Common myeloid progenitor, CD34-positive (primary cell): Measurements from ENCODE around the gene FOXP1.
A peak's percentile ranks its signal among the peaks of the same experiment; 100 is the strongest.

ENCODE experiments used
- CTCF ChIA-PET: fragments of 350-600 bp; sonication (Branson Sonifier 250); formaldehyde crosslinking; loops from one replicate; lab custom pipeline; 2021; ENCODE audit warnings: antibody characterized with exemption; lab: Charles Lee
- POLR2A ChIA-PET: fragments of 350-600 bp; sonication (Branson Sonifier 250); formaldehyde crosslinking; loops from one replicate; lab custom pipeline; 2021; ENCODE audit warnings: antibody characterized with exemption; lab: Charles Lee
- DNase-seq, 3 donors: peaks; one replicate each; pipeline versions ENCODE4 v3.0.0 to v3.0.0-alpha.2; 2013
- H3K27ac ChIP-seq, 2 experiments: 1 replicate in 1 of 2; 2 replicates in 1 of 2; pipeline ENCODE4 v1.7.0; 2013; ENCODE audit warnings: inconsistent platforms in 2 of 2, low read length in 2 of 2, mild to moderate bottlenecking in 2 of 2, low read depth in 1 of 2, moderate library complexity in 1 of 2; ENCODE audit not compliant: severe bottlenecking in 2 of 2, insufficient read depth in 1 of 2, poor library complexity in 1 of 2
- H3K27me3 ChIP-seq, 5 experiments: replicated peaks in 2 of 5; 1 replicate in 3 of 5; 2 replicates in 2 of 5; pipeline versions ENCODE4 v1.6.1 to v1.7.0; 2013; ENCODE audit warnings: low read length in 4 of 5, mild to moderate bottlenecking in 2 of 5, moderate library complexity in 2 of 5, inconsistent platforms in 1 of 5; ENCODE audit not compliant: insufficient read depth in 5 of 5, control insufficient read depth in 4 of 5
- H3K36me3 ChIP-seq, 4 experiments: 1 replicate in 2 of 4; 2 replicates in 2 of 4; pipeline versions ENCODE4 v1.6.1 to v1.7.0; 2013; ENCODE audit warnings: low read length in 3 of 4, control low read depth in 1 of 4, mild to moderate bottlenecking in 1 of 4; ENCODE audit not compliant: control insufficient read depth in 4 of 4, insufficient read depth in 4 of 4
- H3K4me1 ChIP-seq, 4 experiments: 1 replicate in 3 of 4; 2 replicates in 1 of 4; pipeline versions ENCODE4 v1.6.1 to v1.7.1; 2013; ENCODE audit warnings: low read length in 3 of 4, mild to moderate bottlenecking in 3 of 4, control low read depth in 1 of 4, inconsistent platforms in 1 of 4, moderate library complexity in 1 of 4; ENCODE audit not compliant: control insufficient read depth in 4 of 4, insufficient read depth in 4 of 4; ENCODE audit errors: control extremely low read depth in 1 of 4
- H3K4me3 ChIP-seq, 7 experiments: 1 replicate in 4 of 7; 2 replicates in 3 of 7; pipeline versions ENCODE4 v1.5.1 to v1.7.0; 2013; ENCODE audit warnings: mild to moderate bottlenecking in 7 of 7, low read length in 6 of 7, moderate library complexity in 6 of 7, inconsistent platforms in 2 of 7, low read depth in 2 of 7, control low read depth in 1 of 7; ENCODE audit not compliant: insufficient read depth in 4 of 7, control insufficient read depth in 1 of 7; ENCODE audit errors: extremely low read depth in 1 of 7
- H3K9me3 ChIP-seq, 5 experiments: 1 replicate in 4 of 5; 2 replicates in 1 of 5; pipeline versions ENCODE4 v1.6.1 to v1.7.1; 2013; ENCODE audit warnings: low read length in 4 of 5, mild to moderate bottlenecking in 2 of 5, inconsistent platforms in 1 of 5, low read depth in 1 of 5, moderate library complexity in 1 of 5; ENCODE audit not compliant: control insufficient read depth in 4 of 5, insufficient read depth in 2 of 5; ENCODE audit errors: control extremely low read depth in 1 of 5
- WGBS: methylation state at CpG from one replicate; pipeline ENCODE4 v1.1.5; 2013; ENCODE audit not compliant: insufficient coverage; 5-methylcytosine and 5-hydroxymethylcytosine counted together

Gene FOXP1

DNA sequence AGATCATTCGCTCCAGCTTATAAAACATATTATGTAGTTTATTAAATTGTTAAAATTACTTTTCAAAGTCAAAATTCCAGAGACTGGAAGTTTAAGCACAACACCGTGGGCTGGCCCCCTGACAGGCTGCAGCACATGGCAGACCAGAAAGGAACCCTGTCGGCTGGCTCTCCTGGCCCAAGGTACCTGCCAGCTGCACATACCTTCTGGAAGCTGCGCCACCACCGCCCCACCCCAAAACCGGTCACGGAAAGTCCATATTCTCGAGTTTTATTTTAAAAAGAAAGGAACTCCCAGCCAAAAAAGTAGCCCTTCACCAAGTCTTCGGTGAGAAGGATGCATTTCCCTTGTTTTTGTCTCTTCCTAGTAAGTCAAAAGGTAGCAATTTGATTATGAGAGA is 94.6 kb downstream of the FOXP1 start:
- ChIA-PET POLR2A (interaction anchor here (1.1 kb wide), 1 partner anchor 8 kb away, joined by 3 read pairs; no protein-coding TSS in a partner anchor), CTCF (interaction anchor here (1.2 to 1.5 kb wide), 2 partner anchors 9 to 61 kb away, joined by 3 to 6 read pairs; no protein-coding TSS in a partner anchor)
- Histone ChIP-seq H3K27ac (no peak overlapping the region), H3K4me3 (no peak overlapping the region), H3K27me3 (no peaks in the 10 kb centered on the region), H3K9me3 (peaks cover 0 to 13% (median 4%) of the 10 kb centered on the region in 5 experiments), H3K36me3 (peaks cover 12 to 41% (median 25%) of the 10 kb centered on the region in 4 experiments), H3K4me1 (peaks cover 8 to 31% (median 16%) of the 10 kb centered on the region in 4 experiments)
- no peak for DNase-seq
- whole genome bisulfite sequencing = 100% methylated on average over 3 of the region's 9 CpGs

DNA sequence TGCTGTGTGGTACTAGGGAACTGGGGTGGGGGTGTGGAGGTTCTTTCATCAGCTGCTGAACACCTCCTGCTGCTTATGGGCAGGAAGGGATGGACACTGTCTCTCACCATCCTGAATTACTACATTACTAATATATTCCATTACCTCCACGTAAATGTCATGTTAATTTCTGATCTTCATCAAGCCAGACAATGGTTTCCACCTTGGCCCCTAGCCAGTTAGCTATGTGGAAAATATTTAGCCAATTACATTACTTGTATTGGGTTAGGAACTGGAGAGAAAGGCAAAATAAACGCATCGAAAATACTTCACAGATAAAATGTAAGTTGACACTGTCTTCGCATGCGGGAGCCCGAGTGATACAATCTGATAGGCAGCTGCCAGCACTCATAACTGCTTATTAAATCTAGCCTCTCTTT is 95.1 kb downstream of the FOXP1 start:
- H3K4me1 ChIP-seq = peaks cover 8 to 30% (median 16%) of the 10 kb centered on the region in 4 experiments
- POLR2A ChIA-PET = interaction anchor here (1.1 kb wide), 1 partner anchor 8 kb away, joined by 3 read pairs; no protein-coding TSS in a partner anchor
- DNase-seq = no peak

DNA sequence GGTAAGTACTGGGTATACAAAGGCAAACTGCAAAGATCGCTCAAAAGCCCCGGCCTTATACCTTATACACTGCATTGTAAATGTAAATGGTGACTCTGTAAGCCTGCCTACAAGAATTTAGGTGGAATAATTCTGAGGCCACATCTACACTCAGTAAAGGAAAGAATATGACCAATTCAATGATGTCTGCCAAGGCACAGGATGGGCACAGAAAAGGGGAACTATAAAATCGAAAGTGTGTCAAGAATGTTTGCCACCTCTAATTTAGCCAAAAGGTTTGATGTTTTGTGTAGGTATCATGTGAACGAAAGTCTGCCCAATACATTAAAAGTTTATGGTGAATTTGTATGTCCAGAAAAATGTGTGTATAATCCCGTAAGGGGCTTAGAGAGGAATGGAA is 96.1 kb downstream of the FOXP1 start:
- WGBS = 0% methylated on average over 1 of the region's 5 CpGs
- Histone ChIP-seq H3K27me3 (no peaks in the 10 kb centered on the region), H3K4me3 (peak overlapping the region in 2 of 7 experiments; percentile 31 to 61), H3K9me3 (peaks cover 0 to 12% (median 4%) of the 10 kb centered on the region in 5 experiments), H3K36me3 (peaks cover 9 to 31% (median 19%) of the 10 kb centered on the region in 4 experiments), H3K4me1 (peaks cover 8 to 30% (median 16%) of the 10 kb centered on the region in 4 experiments), H3K27ac (peak overlapping the region; percentile 37 to 70)
- DNase-seq = peak; percentile 54 to 88 (median 84)
- ChIA-PET CTCF (no interaction called here), POLR2A (no interaction called here)

More for the DNA sequence above, 95.1 kb downstream of the FOXP1 start:
- Histone ChIP-seq H3K27me3 (no peaks in the 10 kb centered on the region), H3K27ac (peak overlapping the region in 1 of 2 experiments; percentile 40), H3K4me3 (no peak overlapping the region), H3K36me3 (peaks cover 12 to 41% (median 25%) of the 10 kb centered on the region in 4 experiments), H3K9me3 (peaks cover 0 to 13% (median 4%) of the 10 kb centered on the region in 5 experiments)
- no CpG with 5 or more reads among the region's 6 CpGs for WGBS
- CTCF ChIA-PET = interaction anchor here (1.2 to 1.5 kb wide), 2 partner anchors 9 to 62 kb away, joined by 3 to 6 read pairs; no protein-coding TSS in a partner anchor

DNA sequence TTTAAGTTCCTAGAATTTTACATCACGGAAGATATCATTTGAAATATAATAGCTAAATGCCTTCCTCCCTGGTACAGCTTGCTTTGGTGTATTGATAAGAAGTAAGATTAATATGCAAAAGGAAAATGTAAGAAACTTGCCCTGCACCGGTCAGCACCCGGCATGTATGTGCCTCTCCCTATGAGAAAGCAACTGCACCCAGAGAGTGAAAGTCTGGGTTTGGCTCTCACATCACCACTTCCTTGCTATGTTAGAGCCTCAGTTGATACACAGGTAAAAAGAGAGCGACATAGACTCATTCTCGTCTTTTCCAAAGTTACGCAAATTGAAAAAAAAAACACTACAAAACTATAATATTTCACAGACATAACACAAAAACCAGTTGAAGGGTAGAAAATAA is 96.7 kb downstream of the FOXP1 start:
- Histone ChIP-seq H3K27ac (peak overlapping the region in 1 of 2 experiments; percentile 70), H3K27me3 (no peaks in the 10 kb centered on the region), H3K36me3 (peaks cover 8 to 25% (median 16%) of the 10 kb centered on the region in 4 experiments), H3K4me3 (no peak overlapping the region), H3K4me1 (peaks cover 8 to 30% (median 16%) of the 10 kb centered on the region in 4 experiments), H3K9me3 (peaks cover 0 to 10% (median 4%) of the 10 kb centered on the region in 5 experiments)
- CTCF ChIA-PET = interaction anchor here (0.7 to 2.0 kb wide), 4 partner anchors 8 to 29 kb away, joined by 3 to 6 read pairs (median 4); no protein-coding TSS in a partner anchor
- DNase-seq = no peak
- 86% methylated on average over 2 of the region's 6 CpGs for whole genome bisulfite sequencing
- POLR2A ChIA-PET = interaction anchor here (0.6 kb wide), 1 partner anchor 1516 kb away, joined by 3 read pairs; no protein-coding TSS in a partner anchor

DNA sequence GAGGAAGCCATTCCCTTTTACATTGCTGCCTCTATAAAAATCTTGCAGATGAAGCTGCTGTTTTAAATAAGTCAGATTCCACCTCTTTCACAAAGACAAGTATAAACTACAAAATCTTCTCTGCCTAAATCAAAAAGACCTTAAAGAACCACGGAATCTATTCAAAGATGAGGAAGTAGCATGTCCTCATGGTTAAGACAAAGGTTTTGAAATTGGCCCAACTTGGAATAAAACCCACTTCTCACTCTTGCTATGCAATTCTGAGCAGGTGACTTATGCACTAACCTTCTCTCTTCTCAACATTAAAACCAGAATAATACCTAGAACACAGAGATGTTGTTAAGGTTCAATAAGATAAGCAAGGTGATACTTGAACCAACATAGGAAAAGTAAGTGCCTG is 97.6 kb downstream of the FOXP1 start:
- peak in 2 of 3 donors; percentile 54 to 70 for DNase-seq
- CTCF ChIA-PET = interaction anchor here (0.7 to 2.0 kb wide), 5 partner anchors 9 to 50 kb away, joined by 3 to 6 read pairs (median 3); no protein-coding TSS in a partner anchor
- Histone ChIP-seq H3K36me3 (peaks cover 4 to 16% (median 10%) of the 10 kb centered on the region in 4 experiments), H3K27me3 (no peaks in the 10 kb centered on the region), H3K9me3 (peaks cover 0 to under 1% (median 0%) of the 10 kb centered on the region in 5 experiments), H3K27ac (no peak overlapping the region), H3K4me3 (no peak overlapping the region), H3K4me1 (peaks cover 8 to 30% (median 16%) of the 10 kb centered on the region in 4 experiments)
- POLR2A ChIA-PET = no interaction called here
- WGBS = 0% methylated on average over 1 of the region's 1 CpG

DNA sequence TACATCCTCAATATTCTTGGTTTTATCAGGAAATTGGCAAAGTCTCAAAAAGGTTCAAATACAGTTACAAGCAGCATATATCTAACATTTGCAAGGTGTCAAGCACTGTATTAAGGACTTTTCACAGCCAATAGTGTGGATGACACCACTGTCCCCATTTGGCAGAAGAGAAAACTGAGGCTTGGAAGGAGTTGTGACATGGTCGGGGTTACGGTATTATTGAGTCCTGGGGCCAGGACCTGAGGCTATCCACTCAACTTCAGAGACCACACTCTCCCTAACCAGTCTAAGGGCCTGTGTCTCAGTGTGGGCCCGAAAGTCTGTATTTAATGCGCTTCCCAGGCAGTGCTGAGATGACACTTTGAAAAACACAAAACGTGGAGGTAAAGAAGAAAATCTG is 99.1 kb downstream of the FOXP1 start:
- H3K27ac ChIP-seq = no peak overlapping the region
- ChIA-PET CTCF (interaction anchor here (1.0 to 1.1 kb wide), 2 partner anchors 15 to 53 kb away, joined by 3 read pairs; no protein-coding TSS in a partner anchor), POLR2A (interaction anchor here (0.6 kb wide), 1 partner anchor 58 kb away, joined by 3 read pairs; no protein-coding TSS in a partner anchor)
- DNase-seq = no peak
- peaks cover 0 to 6% (median 4%) of the 10 kb centered on the region in 4 experiments for H3K36me3 ChIP-seq
- no peak overlapping the region for H3K4me3 ChIP-seq
- H3K27me3 ChIP-seq = no peaks in the 10 kb centered on the region
- no peaks in the 10 kb centered on the region for H3K9me3 ChIP-seq
- H3K4me1 ChIP-seq = peaks cover 8 to 30% (median 16%) of the 10 kb centered on the region in 4 experiments
- WGBS = 100% methylated on average over 3 of the region's 5 CpGs

DNA sequence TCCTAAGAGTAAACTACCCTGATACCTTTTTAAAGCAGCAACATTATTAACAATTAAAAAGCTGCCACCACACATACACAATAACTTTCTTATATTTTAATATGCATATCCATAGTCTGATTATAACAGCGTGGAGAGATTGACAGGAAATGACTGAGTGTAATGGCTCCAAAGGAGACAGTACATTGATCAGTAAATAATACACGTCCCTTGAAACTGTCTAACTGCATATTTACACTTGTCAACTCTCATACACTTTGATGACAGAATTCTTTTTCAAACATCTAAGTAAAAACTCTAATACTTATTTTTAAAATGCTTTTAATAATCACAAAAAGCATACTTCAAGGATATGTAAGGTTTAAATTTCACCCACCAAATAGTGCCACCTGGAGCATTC is 99.5 kb downstream of the FOXP1 start:
- Histone ChIP-seq H3K27ac (no peak overlapping the region), H3K27me3 (no peaks in the 10 kb centered on the region), H3K4me1 (peaks cover 8 to 30% (median 16%) of the 10 kb centered on the region in 4 experiments), H3K36me3 (peaks cover 0 to 3% (median under 1%) of the 10 kb centered on the region in 4 experiments), H3K4me3 (no peak overlapping the region), H3K9me3 (no peaks in the 10 kb centered on the region)
- no peak for DNase-seq
- 100% methylated on average over 1 of the region's 2 CpGs for WGBS
- POLR2A ChIA-PET = no interaction called here
- CTCF ChIA-PET = interaction anchor here (1.0 kb wide), 1 partner anchor 76 kb away, joined by 3 read pairs; no protein-coding TSS in a partner anchor
